ENCODE results near the gene MLKL.

The MLKL gene

GRCh38 chr16:74700438-74701225, at the start of gene MLKL:
Gene MLKL (minus strand): TSS chr16:74700862. CDS start chr16:74695757, 5,105 bp downstream.
- peak; percentile 60 for DNase-seq (ENCODE audit: low spot score)

- DNase-seq (ENCODE audit: low spot score): no peak
Observed at GRCh38 chr16:74749291-74750055, 48.8 kb upstream of the MLKL start.

GRCh38 chr16:74748616-74749026, 48.0 kb upstream of the MLKL start:
- no peak for DNase-seq (ENCODE audit: low spot score)

- no peak for DNase-seq (ENCODE audit: low spot score)
Observed at GRCh38 chr16:74747716-74748615, 47.3 kb upstream of the MLKL start.

- no peak for DNase-seq (ENCODE audit: low spot score)
Observed at GRCh38 chr16:74745926-74746325, 45.3 kb upstream of the MLKL start.

GRCh38 chr16:74745109-74745615, 44.5 kb upstream of the MLKL start:
- DNase-seq (ENCODE audit: low spot score): no peak

- DNase-seq (ENCODE audit: low spot score): no peak
Observed at GRCh38 chr16:74744566-74744965, 43.9 kb upstream of the MLKL start.

GRCh38 chr16:74743668-74744299, 43.1 kb upstream of the MLKL start:
- no peak for DNase-seq (ENCODE audit: low spot score)

GRCh38 chr16:74743045-74743667, 42.5 kb upstream of the MLKL start:
- no peak for DNase-seq (ENCODE audit: low spot score)

- no peak for DNase-seq (ENCODE audit: low spot score)
Observed at GRCh38 chr16:74742051-74742481, 41.4 kb upstream of the MLKL start.

GRCh38 chr16:74740795-74741304, 40.2 kb upstream of the MLKL start:
- no peak for DNase-seq (ENCODE audit: low spot score)

GRCh38 chr16:74739275-74739674, 38.6 kb upstream of the MLKL start:
- DNase-seq (ENCODE audit: low spot score): no peak

GRCh38 chr16:74738816-74739215, 38.2 kb upstream of the MLKL start:
- DNase-seq (ENCODE audit: low spot score): no peak

- no peak for DNase-seq (ENCODE audit: low spot score)
Observed at GRCh38 chr16:74738113-74738541, 37.5 kb upstream of the MLKL start.

GRCh38 chr16:74737521-74737920, 36.9 kb upstream of the MLKL start:
- no peak for DNase-seq (ENCODE audit: low spot score)

GRCh38 chr16:74736531-74737157, 36.0 kb upstream of the MLKL start:
- DNase-seq (ENCODE audit: low spot score): no peak

- no peak for DNase-seq (ENCODE audit: low spot score)
Observed at GRCh38 chr16:74735554-74735953, 34.9 kb upstream of the MLKL start.

- DNase-seq (ENCODE audit: low spot score): no peak
Observed at GRCh38 chr16:74735162-74735452, 34.4 kb upstream of the MLKL start.

- peak; percentile 75 for DNase-seq (ENCODE audit: low spot score)
Observed at GRCh38 chr16:74734361-74735161, 33.9 kb upstream of the MLKL start.
